DND-41 (cell line): ENCODE measurements around the gene GTF2H2.
"Not testable (repeated sequence)": the region's sequence is repeated elsewhere in the genome, so short reads cannot be mapped to it uniquely, and the experiment has no call there.

ENCODE experiments used
- ATAC-seq: fragments of 200-7000 bp; cut with Tn5 transposase; 3 replicates; pipeline ENCODE4 v1.9.1; 2021; ENCODE audit warnings: low read depth; ENCODE audit not compliant: insufficient read depth
- DNase-seq: peaks from one replicate; pipeline ENCODE4 v3.0.0-alpha.2; 2020
- H2AFZ ChIP-seq: 2 replicates; pipeline ENCODE4 v1.6.0; 2012; ENCODE audit warnings: low read depth, low read length
- H3K27ac ChIP-seq: 2 replicates; pipeline ENCODE4 v1.5.1; 2012; ENCODE audit warnings: low read length, inconsistent platforms
- H3K27me3 ChIP-seq: fragments of 200-600 bp; sonication (generic); 2 replicates; pipeline ENCODE4 v1.6.0; 2012; ENCODE audit warnings: low read length, mild to moderate bottlenecking, inconsistent platforms; ENCODE audit not compliant: insufficient read depth, poor library complexity
- H3K36me3 ChIP-seq: 2 replicates; pipeline ENCODE4 v1.5.1; 2012; ENCODE audit warnings: low read length, inconsistent platforms; ENCODE audit not compliant: insufficient read depth
- H3K4me1 ChIP-seq: 2 replicates; pipeline ENCODE4 v1.5.1; 2012; ENCODE audit warnings: mild to moderate bottlenecking, low read length; ENCODE audit not compliant: insufficient read depth
- H3K4me2 ChIP-seq: 2 replicates; pipeline ENCODE4 v1.6.0; 2012; ENCODE audit warnings: mild to moderate bottlenecking, moderate library complexity, low read length, inconsistent platforms; ENCODE audit not compliant: insufficient read depth
- H3K4me3 ChIP-seq, 2 experiments: fragments of 200-600 bp in 1 of 2; shearing (Covaris generic) in 1 of 2; 2 replicates each; pipeline ENCODE4 v1.5.1; 2012 to 2016; ENCODE audit warnings: inconsistent platforms in 2 of 2, low read length in 2 of 2, mild to moderate bottlenecking in 2 of 2, low read depth in 1 of 2, moderate library complexity in 1 of 2
- H3K79me2 ChIP-seq: 2 replicates; pipeline ENCODE4 v1.6.0; 2012; ENCODE audit warnings: low read length, inconsistent platforms; ENCODE audit not compliant: insufficient read depth
- H3K9ac ChIP-seq: 2 replicates; pipeline ENCODE4 v1.6.0; 2012; ENCODE audit warnings: low read depth, mild to moderate bottlenecking, inconsistent platforms, low read length, moderate library complexity
- H3K9me3 ChIP-seq: 2 replicates; pipeline ENCODE4 v1.5.1; 2012; ENCODE audit warnings: low read length, moderate library complexity, mild to moderate bottlenecking, inconsistent platforms; ENCODE audit not compliant: insufficient read depth, severe bottlenecking
- H4K20me1 ChIP-seq: 2 replicates; pipeline ENCODE4 v1.6.0; 2012; ENCODE audit warnings: low read length; ENCODE audit not compliant: insufficient read depth

The GTF2H2 gene

GRCh38 chr5:71084280-71085063 is 17.0 kb upstream of the GTF2H2 start:
- not testable (repeated sequence) for H4K20me1 ChIP-seq, H3K9ac ChIP-seq, DNase-seq

DNA sequence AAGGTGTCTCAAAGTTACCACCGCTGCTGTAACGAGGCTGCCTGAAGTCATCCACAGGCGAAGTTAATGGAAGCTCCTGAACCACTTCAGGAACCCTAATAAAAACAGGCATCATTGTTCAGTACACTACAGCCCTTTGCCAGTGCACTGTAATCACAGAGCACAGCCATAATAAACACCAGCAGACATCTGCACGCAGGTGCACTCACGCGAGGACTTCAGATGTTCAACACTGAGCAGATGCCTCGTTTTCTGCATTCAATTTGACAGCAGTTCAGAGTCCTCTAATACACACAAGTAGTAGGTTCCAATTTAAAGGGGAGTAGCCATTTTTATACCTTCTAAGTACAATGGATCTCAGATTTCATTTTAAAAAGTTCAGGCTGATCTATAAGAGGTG is 15.4 kb upstream of the GTF2H2 start:
- not testable (repeated sequence) for H3K27ac ChIP-seq, H4K20me1 ChIP-seq, DNase-seq, H3K9me3 ChIP-seq, H3K27me3 ChIP-seq, H3K79me2 ChIP-seq, H3K9ac ChIP-seq, H3K4me2 ChIP-seq, H3K4me3 ChIP-seq, ATAC-seq, H2AFZ ChIP-seq, H3K4me1 ChIP-seq, H3K36me3 ChIP-seq

More at GRCh38 chr5:71084280-71085063, 17.0 kb upstream of the GTF2H2 start:
- not testable (repeated sequence) for H3K36me3 ChIP-seq, H3K4me2 ChIP-seq, H2AFZ ChIP-seq, H3K79me2 ChIP-seq, H3K4me3 ChIP-seq, H3K27ac ChIP-seq, H3K27me3 ChIP-seq, H3K4me1 ChIP-seq, ATAC-seq, H3K9me3 ChIP-seq

DNA sequence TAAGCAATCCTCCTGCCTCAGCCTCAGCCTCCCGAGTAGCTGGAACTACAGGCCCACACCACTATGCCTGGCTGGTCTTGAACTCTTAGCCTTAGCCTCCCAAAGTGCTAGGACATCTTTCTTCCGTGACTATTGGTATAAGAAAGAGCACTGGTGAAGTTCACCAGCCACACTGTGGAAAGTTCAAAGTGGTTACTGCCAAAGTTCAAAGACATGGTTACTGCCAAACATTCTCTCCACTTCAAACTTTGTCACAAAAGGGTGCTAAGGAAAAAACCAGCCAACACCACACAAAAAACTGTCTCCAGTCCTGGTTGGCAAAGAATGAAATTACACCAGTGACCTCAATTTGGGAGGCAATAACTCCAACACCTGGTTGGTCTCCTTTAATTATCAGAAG is 14.9 kb upstream of the GTF2H2 start:
- H3K79me2 ChIP-seq, H3K9me3 ChIP-seq, ATAC-seq, H3K9ac ChIP-seq, H3K4me3 ChIP-seq, H4K20me1 ChIP-seq, DNase-seq, H3K4me2 ChIP-seq, H3K27ac ChIP-seq, H3K4me1 ChIP-seq, H3K27me3 ChIP-seq, H3K36me3 ChIP-seq, H2AFZ ChIP-seq: not testable (repeated sequence)

GRCh38 chr5:71061322-71061721 is 6.2 kb downstream of the GTF2H2 start:
- not testable (repeated sequence) for H3K27me3 ChIP-seq, H4K20me1 ChIP-seq, H3K79me2 ChIP-seq, H3K4me2 ChIP-seq, H3K9ac ChIP-seq, ATAC-seq, DNase-seq, H2AFZ ChIP-seq, H3K4me3 ChIP-seq, H3K9me3 ChIP-seq, H3K36me3 ChIP-seq, H3K4me1 ChIP-seq, H3K27ac ChIP-seq

GRCh38 chr5:71059426-71059825 is 8.1 kb downstream of the GTF2H2 start:
- not testable (repeated sequence) for H3K9ac ChIP-seq, H3K4me2 ChIP-seq, H4K20me1 ChIP-seq, H3K4me1 ChIP-seq, H3K79me2 ChIP-seq, H3K36me3 ChIP-seq, H3K27me3 ChIP-seq, H2AFZ ChIP-seq, H3K4me3 ChIP-seq, H3K27ac ChIP-seq, H3K9me3 ChIP-seq, DNase-seq, ATAC-seq

GRCh38 chr5:71044808-71045207 is 22.7 kb downstream of the GTF2H2 start:
- H4K20me1 ChIP-seq, H3K4me2 ChIP-seq, H3K9ac ChIP-seq, H3K9me3 ChIP-seq, DNase-seq, H3K27ac ChIP-seq, H3K27me3 ChIP-seq, H3K36me3 ChIP-seq, H3K4me1 ChIP-seq, H3K79me2 ChIP-seq, H3K4me3 ChIP-seq, ATAC-seq, H2AFZ ChIP-seq: not testable (repeated sequence)

- ATAC-seq, H3K36me3 ChIP-seq, H3K79me2 ChIP-seq, DNase-seq, H3K4me3 ChIP-seq, H3K4me1 ChIP-seq, H3K4me2 ChIP-seq, H3K9ac ChIP-seq, H3K9me3 ChIP-seq, H3K27ac ChIP-seq, H3K27me3 ChIP-seq, H2AFZ ChIP-seq, H4K20me1 ChIP-seq: not testable (repeated sequence)
Measured at GRCh38 chr5:71044128-71044527, 23.3 kb downstream of the GTF2H2 start.

DNA sequence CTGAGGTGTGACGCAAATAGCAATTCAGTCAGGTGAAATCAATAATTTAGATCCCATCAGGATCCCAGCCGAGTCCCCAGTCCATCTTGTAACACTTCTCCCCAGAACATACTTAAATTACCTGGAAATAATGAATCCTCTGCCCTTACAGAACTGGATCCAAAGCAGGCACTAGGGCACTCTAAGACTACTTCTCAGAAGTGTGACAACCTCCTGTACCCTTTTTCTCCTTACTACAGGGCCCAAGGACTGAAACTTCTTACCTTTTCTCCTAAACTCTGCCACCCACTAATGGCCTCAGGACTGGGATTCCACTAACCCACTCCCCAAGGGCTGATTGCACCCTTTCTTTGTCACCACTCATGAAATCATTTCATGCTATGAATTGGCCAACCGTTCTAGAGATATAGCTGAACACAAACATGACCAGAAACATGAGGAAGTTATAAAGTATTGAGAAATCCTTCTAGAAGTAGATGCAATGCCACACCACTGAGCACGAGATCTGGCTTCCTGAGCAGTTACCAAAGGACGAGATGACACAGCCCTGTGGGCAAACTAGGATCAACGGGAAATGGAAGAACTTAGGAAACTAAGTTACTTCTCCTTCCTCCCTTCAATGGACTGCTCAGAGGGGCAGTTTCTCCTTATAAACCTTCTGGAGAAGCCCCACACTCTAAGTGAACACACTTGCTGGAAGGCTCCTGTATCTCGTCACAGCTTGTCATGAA is 36.3 kb downstream of the GTF2H2 start:
- not testable (repeated sequence) for H2AFZ ChIP-seq, H3K4me1 ChIP-seq, DNase-seq, H3K79me2 ChIP-seq, ATAC-seq, H3K4me3 ChIP-seq, H4K20me1 ChIP-seq, H3K9ac ChIP-seq, H3K36me3 ChIP-seq, H3K27me3 ChIP-seq, H3K9me3 ChIP-seq, H3K27ac ChIP-seq, H3K4me2 ChIP-seq
